HCT116 (cell line): Measurements from ENCODE around the gene LRG1. TPM values are rescaled to one million over a fixed set of nuclear protein-coding genes. Genes with fewer than 3 reads are reported as not detected.

Experiments
- ATAC-seq: fragments of 200-7000 bp; cut with Tn5 transposase; 2 replicates; pipeline ENCODE4 v1.9.1; 2020; ENCODE audit warnings: mild to moderate bottlenecking, moderate library complexity
- BruUV-seq: library from RNA; stranded (reverse); fragments of 400-500 nt; replicated peaks from 2 replicates; lab custom pipeline; 2021; lab: Mats Ljungman, UMichigan
- CTCF ChIA-PET: fragments of 300-600 bp; sonication (Branson Sonifier 250); formaldehyde crosslinking; loops from one replicate; lab custom pipeline; 2021; ENCODE audit warnings: antibody characterized with exemption; lab: Charles Lee
- POLR2A ChIA-PET: fragments of 300-600, 350-600 bp; sonication (Branson Sonifier 250); formaldehyde crosslinking; loops from one replicate; lab custom pipeline; 2021; ENCODE audit warnings: antibody characterized with exemption; lab: Charles Lee
- RAD21 ChIA-PET, 2 experiments: fragments of 300-600 bp; sonication (Branson Sonifier 250); formaldehyde crosslinking; loops; one replicate each; lab custom pipeline; 2023; ENCODE audit warnings: low total read pairs in 2 of 2; ENCODE audit not compliant: uncharacterized antibody in 2 of 2, unreplicated experiment in 2 of 2, low non-redundant PET in 1 of 2; lab: Charles Lee
- DNase-seq: peaks from one replicate; pipeline ENCODE4 v3.0.0-alpha.2; 2010; ENCODE audit warnings: low read depth, low spot score
- H2AFZ ChIP-seq: fragments of 200-600 bp; shearing (Covaris generic), sonication (generic); 2 replicates; pipeline ENCODE4 v1.6.1; 2017; ENCODE audit warnings: low read depth, mixed run types, mixed read lengths, antibody characterized with exemption, low read length; ENCODE audit not compliant: poor library complexity, severe bottlenecking
- H3K27ac ChIP-seq: 2 replicates; pipeline ENCODE4 v1.5.1; 2012; ENCODE audit warnings: low read depth, low read length
- H3K27me3 ChIP-seq: fragments of 200-600 bp; sonication (generic); 2 replicates; pipeline ENCODE4 v1.6.1; 2016; ENCODE audit warnings: mixed run types, low read length, mixed read lengths; ENCODE audit not compliant: insufficient read depth
- H3K36me3 ChIP-seq, 2 experiments: fragments of 200-500 bp in 1 of 2; fragments of 200-600 bp in 1 of 2; sonication (Bioruptor generic) in 1 of 2; sonication (generic) in 1 of 2; 2 replicates each; pipeline versions ENCODE4 v1.5.1 to v1.6.1; 2014 to 2016; ENCODE audit warnings: low read length in 2 of 2, inconsistent platforms in 1 of 2, mixed read lengths in 1 of 2, mixed run types in 1 of 2; ENCODE audit not compliant: insufficient read depth in 2 of 2, control insufficient read depth in 1 of 2
- H3K4me1 ChIP-seq, 2 experiments: fragments of 200-600 bp in 1 of 2; sonication (generic) in 1 of 2; 2 replicates each; pipeline versions ENCODE4 v1.5.1 to v1.6.1; 2012 to 2017; ENCODE audit warnings: low read length in 2 of 2, inconsistent platforms in 1 of 2, mild to moderate bottlenecking in 1 of 2, mixed read lengths in 1 of 2, mixed run types in 1 of 2, moderate library complexity in 1 of 2; ENCODE audit not compliant: insufficient read depth in 2 of 2, control insufficient read depth in 1 of 2
- H3K4me2 ChIP-seq: fragments of 200-600 bp; sonication (generic); 2 replicates; pipeline ENCODE4 v1.6.1; 2017; ENCODE audit warnings: mixed run types, low read length, mixed read lengths
- H3K4me3 ChIP-seq, 2 experiments: fragments of 200-600 bp in 1 of 2; sonication (generic) in 1 of 2; replicated peaks in 1 of 2; 2 replicates each; pipeline ENCODE4 v1.5.1; 2011 to 2016; ENCODE audit warnings: low read length in 2 of 2, control low read depth in 1 of 2, low read depth in 1 of 2, mild to moderate bottlenecking in 1 of 2, mixed read lengths in 1 of 2, mixed run types in 1 of 2
- H3K79me2 ChIP-seq: fragments of 200-600 bp; sonication (generic); 2 replicates; pipeline ENCODE4 v1.6.1; 2017; ENCODE audit warnings: mild to moderate bottlenecking, mixed run types, low read length, moderate library complexity, mixed read lengths; ENCODE audit not compliant: insufficient read depth
- H3K9ac ChIP-seq: fragments of 200-600 bp; sonication (generic); 2 replicates; pipeline ENCODE4 v1.6.1; 2016; ENCODE audit warnings: low read length, mixed read lengths
- H3K9me2 ChIP-seq: fragments of 200-600 bp; sonication (generic), shearing (Covaris generic); 2 replicates; pipeline ENCODE4 v1.6.1; 2017; ENCODE audit warnings: mixed run types, mild to moderate bottlenecking, moderate library complexity; ENCODE audit not compliant: insufficient read depth
- H3K9me3 ChIP-seq, 2 experiments: fragments of 200-500 bp in 1 of 2; fragments of 200-600 bp in 1 of 2; sonication (Bioruptor generic) in 1 of 2; sonication (generic) in 1 of 2; 2 replicates each; pipeline ENCODE4 v1.6.1; 2014 to 2017; ENCODE audit warnings: low read length in 2 of 2, mixed read lengths in 2 of 2, inconsistent platforms in 1 of 2, low read depth in 1 of 2, mild to moderate bottlenecking in 1 of 2, mixed run types in 1 of 2, moderate library complexity in 1 of 2; ENCODE audit not compliant: control insufficient read depth in 1 of 2, insufficient read depth in 1 of 2
- H4K20me1 ChIP-seq: fragments of 200-600 bp; sonication (generic), shearing (Covaris generic); 2 replicates; pipeline ENCODE4 v1.6.1; 2017; ENCODE audit warnings: mixed run types, mild to moderate bottlenecking, moderate library complexity; ENCODE audit not compliant: insufficient read depth
- CEBPB ChIP-seq: IDR thresholded peaks from 2 replicates; pipeline ENCODE4 v1.6.1; 2012; ENCODE audit warnings: low read depth
- EGR1 ChIP-seq: IDR thresholded peaks from 2 replicates; pipeline ENCODE4 v1.6.1; 2012; ENCODE audit warnings: low read depth
- EZH2phosphoT487 ChIP-seq: fragments of 200-600 bp; IDR thresholded peaks from 2 replicates; pipeline ENCODE4 v1.6.1; 2018; ENCODE audit warnings: antibody characterized with exemption, borderline replicate concordance
- FOSL1 ChIP-seq: IDR thresholded peaks from 2 replicates; pipeline ENCODE4 v1.6.1; 2012; ENCODE audit warnings: low read depth
- POLR2AphosphoS5 ChIP-seq: IDR thresholded peaks from 2 replicates; pipeline ENCODE4 v1.6.1; 2011; ENCODE audit warnings: mild to moderate bottlenecking, low read depth, low read length, moderate library complexity
- SIN3A ChIP-seq: IDR thresholded peaks from 2 replicates; pipeline ENCODE4 v1.6.1; 2012; ENCODE audit warnings: low read depth
- SRF ChIP-seq: IDR thresholded peaks from 2 replicates; pipeline ENCODE4 v1.6.1; 2012; ENCODE audit warnings: low read depth
- ZNF274 ChIP-seq: fragments of 200-500 bp; sonication (Bioruptor generic); IDR thresholded peaks from 2 replicates; pipeline ENCODE4 v1.6.1; 2014; ENCODE audit warnings: mild to moderate bottlenecking, low read depth, low read length, inconsistent platforms
- intact Hi-C: fragments of 100-400 bp; cut with micrococcal nuclease; formaldehyde crosslinking; loops from 2 replicates; pipeline ENCODE4 v1.10.0; 2022
- total RNA-seq: library from RNA; stranded (reverse); gene quantifications from one replicate; pipeline ENCODE4 v1.2.1, GENCODE V29; 2021; ENCODE audit not compliant: unreplicated experiment
- TF ChIP-seq, protein P1 (sequence below): IDR thresholded peaks from 2 replicates; pipeline ENCODE4 v1.6.1; 2011; ENCODE audit warnings: mild to moderate bottlenecking, low read length, moderate library complexity; ENCODE audit not compliant: insufficient replicate concordance; ENCODE audit errors: extremely low read depth
- TF ChIP-seq, protein P2 (sequence below): IDR thresholded peaks from 2 replicates; pipeline ENCODE4 v1.6.1; 2012

Gene LRG1
- total RNA-seq, 1 experiment from 2014 or later = 1.3 TPM

DNA sequence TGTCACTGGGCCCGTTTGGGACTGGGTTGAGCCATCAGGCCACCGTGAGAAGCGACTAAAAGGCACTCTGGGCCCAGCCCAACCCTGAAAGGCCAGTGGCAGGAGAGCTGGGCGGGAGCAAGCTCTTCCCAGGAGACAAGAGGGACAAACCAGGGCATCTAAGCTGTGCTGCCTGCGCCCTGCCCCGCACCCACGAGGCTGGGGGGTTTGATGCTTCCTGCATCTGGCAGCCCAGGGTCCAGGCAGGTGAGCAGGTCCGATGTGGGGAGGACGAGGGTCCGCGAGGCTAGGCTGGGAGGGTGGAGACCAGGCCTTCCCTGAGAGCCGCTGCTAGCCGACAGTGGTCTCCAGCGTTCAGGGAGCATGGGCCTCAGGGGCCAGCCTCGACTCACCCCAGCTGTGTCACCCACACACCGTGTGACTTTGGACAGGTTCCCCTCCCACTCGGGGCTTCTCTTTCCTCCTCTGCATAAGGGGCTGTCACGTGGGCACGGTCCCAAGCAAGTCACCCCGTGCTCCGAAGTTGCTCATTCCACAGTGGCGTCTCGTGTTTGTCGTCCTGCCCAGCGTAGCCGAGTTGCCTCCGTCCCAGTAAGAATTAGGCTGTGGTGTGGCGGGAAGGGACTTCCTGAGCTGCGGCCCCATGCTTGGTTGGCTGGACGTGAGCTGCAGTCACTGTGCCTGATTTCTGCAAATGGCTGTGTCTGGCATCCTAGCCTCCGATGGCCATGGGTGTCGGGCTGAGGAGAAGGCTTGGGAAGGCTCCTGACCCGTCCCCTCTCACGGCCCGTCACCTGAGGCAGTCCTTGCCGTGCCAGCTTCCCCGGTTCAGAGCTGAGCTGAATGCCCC is 37.3 kb downstream of the LRG1 start:
- CTCF ChIA-PET = no interaction called here

DNA sequence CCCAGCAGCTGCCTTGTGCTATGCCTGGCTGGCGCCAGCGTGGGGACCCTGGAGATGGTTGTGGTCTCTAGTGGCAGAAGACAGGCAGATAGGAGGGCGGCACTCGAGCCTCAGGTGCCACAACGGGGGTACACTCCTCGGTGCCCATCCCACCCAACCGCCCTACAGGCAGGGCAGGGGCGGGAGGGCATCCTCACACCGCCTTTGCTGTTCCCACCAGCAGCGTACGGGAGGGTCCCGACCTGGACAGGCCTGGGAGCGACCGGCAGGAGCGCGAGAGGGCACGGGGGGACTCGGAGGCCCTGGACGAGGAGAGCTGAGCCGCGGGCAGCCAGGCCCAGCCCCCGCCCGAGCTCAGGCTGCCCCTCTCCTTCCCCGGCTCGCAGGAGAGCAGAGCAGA is 38.1 kb downstream of the LRG1 start:
- no TSS peak for BruUV-seq
- intact Hi-C loops = no loop called here
- RAD21 ChIA-PET = no interaction called here

More for the DNA sequence above, 37.3 kb downstream of the LRG1 start:
- TF ChIP-seq, protein P1, sequence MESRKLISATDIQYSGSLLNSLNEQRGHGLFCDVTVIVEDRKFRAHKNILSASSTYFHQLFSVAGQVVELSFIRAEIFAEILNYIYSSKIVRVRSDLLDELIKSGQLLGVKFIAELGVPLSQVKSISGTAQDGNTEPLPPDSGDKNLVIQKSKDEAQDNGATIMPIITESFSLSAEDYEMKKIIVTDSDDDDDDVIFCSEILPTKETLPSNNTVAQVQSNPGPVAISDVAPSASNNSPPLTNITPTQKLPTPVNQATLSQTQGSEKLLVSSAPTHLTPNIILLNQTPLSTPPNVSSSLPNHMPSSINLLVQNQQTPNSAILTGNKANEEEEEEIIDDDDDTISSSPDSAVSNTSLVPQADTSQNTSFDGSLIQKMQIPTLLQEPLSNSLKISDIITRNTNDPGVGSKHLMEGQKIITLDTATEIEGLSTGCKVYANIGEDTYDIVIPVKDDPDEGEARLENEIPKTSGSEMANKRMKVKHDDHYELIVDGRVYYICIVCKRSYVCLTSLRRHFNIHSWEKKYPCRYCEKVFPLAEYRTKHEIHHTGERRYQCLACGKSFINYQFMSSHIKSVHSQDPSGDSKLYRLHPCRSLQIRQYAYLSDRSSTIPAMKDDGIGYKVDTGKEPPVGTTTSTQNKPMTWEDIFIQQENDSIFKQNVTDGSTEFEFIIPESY = no peak
- TF ChIP-seq SIN3A = no peak
- TF ChIP-seq POLR2AphosphoS5 = no peak
- no peak for TF ChIP-seq CEBPB
- no peak for TF ChIP-seq FOSL1
- TF ChIP-seq, all 23 proteins: peak for 0
- Histone ChIP-seq H3K79me2 (no peaks in the 10 kb centered on the region), H3K9me3 (no peaks in the 10 kb centered on the region), H3K27me3 (no peaks in the 10 kb centered on the region), H3K9ac (no peak overlapping the region), H3K4me1 (peaks cover 0 to 11% of the 10 kb centered on the region in 2 experiments; a peak in 2 of 4 replicates), H4K20me1 (no peaks in the 10 kb centered on the region), H3K4me2 (no peak overlapping the region), H3K27ac (no peak overlapping the region), H2AFZ (no peak overlapping the region), H3K9me2 (no peaks in the 10 kb centered on the region), H3K4me3 (no peak overlapping the region), H3K36me3 (peaks cover 0 to 4% of the 10 kb centered on the region in 2 experiments; a peak in 1 of 4 replicates)
- ChIA-PET RAD21 (no interaction called here), POLR2A (no interaction called here)
- ATAC-seq (no peak), DNase-seq (no peak)
- no TSS peak for BruUV-seq
- intact Hi-C loops = no loop called here

More for the DNA sequence above, 38.1 kb downstream of the LRG1 start:
- H3K9me2 ChIP-seq = no peaks in the 10 kb centered on the region
- ChIA-PET POLR2A (no interaction called here), CTCF (no interaction called here)
- H3K4me3 ChIP-seq = no peak overlapping the region
- H2AFZ ChIP-seq = no peak overlapping the region
- H3K4me2 ChIP-seq = no peak overlapping the region
- no peaks in the 10 kb centered on the region for H3K27me3 ChIP-seq
- peaks cover 0 to 8% of the 10 kb centered on the region in 2 experiments; a peak in 2 of 4 replicates for H3K4me1 ChIP-seq
- H3K9me3 ChIP-seq = no peaks in the 10 kb centered on the region
- H3K79me2 ChIP-seq = no peaks in the 10 kb centered on the region
- no peak overlapping the region for H3K9ac ChIP-seq
- no peaks in the 10 kb centered on the region for H4K20me1 ChIP-seq
- no peak overlapping the region for H3K27ac ChIP-seq
- DNase-seq (no peak), ATAC-seq (no peak)
- H3K36me3 ChIP-seq = peaks cover 0 to 6% of the 10 kb centered on the region in 2 experiments; a peak in 1 of 4 replicates
- TF ChIP-seq EZH2phosphoT487 = no peak
- TF ChIP-seq POLR2AphosphoS5 = no peak
- TF ChIP-seq, protein P2, sequence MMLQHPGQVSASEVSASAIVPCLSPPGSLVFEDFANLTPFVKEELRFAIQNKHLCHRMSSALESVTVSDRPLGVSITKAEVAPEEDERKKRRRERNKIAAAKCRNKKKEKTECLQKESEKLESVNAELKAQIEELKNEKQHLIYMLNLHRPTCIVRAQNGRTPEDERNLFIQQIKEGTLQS = no peak
- TF ChIP-seq EGR1 = no peak
- no peak for TF ChIP-seq SRF
- no peak for TF ChIP-seq ZNF274
